COLO668 (cell line): ENCODE data around the gene XDH.

Source experiments
- DNase-seq: peaks from one replicate; lab custom pipeline; 2025; ENCODE audit not compliant: unreplicated experiment; lab: John Stamatoyannopoulos, UW

The XDH gene

DNA sequence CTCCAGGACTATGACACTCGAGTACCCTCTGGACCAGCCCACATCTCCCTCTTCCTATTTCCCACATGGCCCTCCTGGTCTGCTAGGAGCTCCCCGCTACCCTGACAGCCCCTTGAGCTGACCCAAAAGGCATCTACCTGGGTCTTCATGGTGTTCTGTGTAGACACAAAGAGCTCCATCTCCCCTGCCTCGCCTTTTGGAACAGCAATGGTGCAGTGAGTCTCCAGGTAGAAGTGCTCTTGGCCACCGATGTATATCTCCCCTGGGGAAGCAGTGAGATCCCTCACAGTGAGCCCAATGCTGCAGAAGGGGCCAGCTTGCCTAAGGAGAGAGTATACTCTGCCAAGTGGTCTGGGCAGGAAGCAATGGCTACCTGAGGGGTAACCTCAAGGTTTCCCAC lies 47.8 kb downstream of the XDH start:
- DNase-seq: no peak

GRCh38 chr2:31365834-31366505 lies 48.6 kb downstream of the XDH start:
- no peak for DNase-seq

GRCh38 chr2:31365348-31365747 lies 49.2 kb downstream of the XDH start:
- no peak for DNase-seq

DNA sequence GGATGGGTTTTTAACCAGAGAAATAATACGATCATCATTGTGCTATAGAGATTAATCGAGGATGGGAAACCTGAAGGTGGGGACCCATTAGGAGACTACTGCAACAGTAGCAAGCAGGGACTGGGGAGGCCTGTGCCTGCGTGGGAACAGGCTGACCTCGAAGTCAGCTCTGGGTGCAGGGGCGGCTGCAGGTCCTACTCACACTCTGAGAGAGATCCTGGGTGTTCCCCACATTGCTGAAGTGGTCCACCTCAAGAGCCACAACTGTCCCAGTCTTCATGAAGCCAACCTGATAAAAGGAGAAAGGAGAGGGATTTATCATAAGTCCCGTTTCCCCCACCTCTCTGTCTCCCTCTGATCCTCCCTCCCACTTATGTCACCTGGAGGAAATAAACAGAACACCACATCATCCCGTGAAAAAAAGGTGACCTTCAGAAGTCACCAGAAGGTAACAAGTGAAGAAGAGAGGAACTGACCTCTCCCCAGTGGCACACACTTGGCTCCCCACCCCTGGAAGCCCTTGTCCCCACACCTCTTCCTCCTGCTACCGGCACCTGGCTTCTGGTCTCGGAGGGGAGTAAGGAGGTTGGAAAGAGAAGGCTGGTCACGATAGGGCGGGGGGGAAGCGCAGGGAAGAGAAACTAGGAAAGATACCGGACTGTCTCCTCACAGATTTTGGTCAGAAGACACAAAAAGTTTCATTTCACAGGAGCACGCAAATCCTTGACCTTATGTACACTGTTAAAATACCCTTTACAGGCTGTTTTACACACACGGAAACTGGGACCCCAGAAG lies 50.4 kb downstream of the XDH start:
- DNase-seq: no peak

DNA sequence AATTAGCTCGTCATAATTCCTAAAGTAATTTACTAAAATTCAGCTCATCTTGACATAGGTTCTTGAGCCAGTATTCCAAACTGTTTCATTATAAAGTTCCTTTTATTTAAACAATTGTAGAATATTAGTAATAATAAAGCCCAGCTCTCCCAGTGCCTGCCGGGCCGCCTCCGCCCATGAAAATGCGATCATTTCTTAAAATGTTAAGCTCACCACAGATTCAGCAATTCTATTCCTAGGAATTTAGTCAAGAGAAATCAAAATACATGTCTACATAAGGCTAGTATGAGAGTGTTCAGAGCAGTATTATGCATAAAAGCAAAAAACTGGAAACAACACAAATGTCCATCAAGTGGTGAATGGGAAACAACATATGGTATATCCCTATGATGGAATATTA lies 52.0 kb downstream of the XDH start:
- DNase-seq: no peak

GRCh38 chr2:31359229-31359628 lies 55.3 kb downstream of the XDH start:
- DNase-seq: no peak

- DNase-seq: no peak
Observed at GRCh38 chr2:31354837-31355236, 59.7 kb downstream of the XDH start.

- DNase-seq: no peak
Observed at GRCh38 chr2:31353179-31353578, 61.4 kb downstream of the XDH start.

GRCh38 chr2:31349684-31350083 lies 64.9 kb downstream of the XDH start:
- no peak for DNase-seq

GRCh38 chr2:31349160-31349559 lies 65.4 kb downstream of the XDH start:
- DNase-seq: no peak

GRCh38 chr2:31348618-31349017 lies 65.9 kb downstream of the XDH start:
- DNase-seq: no peak

GRCh38 chr2:31347750-31348149 lies 66.8 kb downstream of the XDH start:
- DNase-seq: no peak

- no peak for DNase-seq
Observed at GRCh38 chr2:31347319-31347718, 67.2 kb downstream of the XDH start.

GRCh38 chr2:31344447-31344846 lies 70.1 kb downstream of the XDH start:
- DNase-seq: no peak

- DNase-seq: no peak
Observed at GRCh38 chr2:31341351-31341750, 73.2 kb downstream of the XDH start.

DNA sequence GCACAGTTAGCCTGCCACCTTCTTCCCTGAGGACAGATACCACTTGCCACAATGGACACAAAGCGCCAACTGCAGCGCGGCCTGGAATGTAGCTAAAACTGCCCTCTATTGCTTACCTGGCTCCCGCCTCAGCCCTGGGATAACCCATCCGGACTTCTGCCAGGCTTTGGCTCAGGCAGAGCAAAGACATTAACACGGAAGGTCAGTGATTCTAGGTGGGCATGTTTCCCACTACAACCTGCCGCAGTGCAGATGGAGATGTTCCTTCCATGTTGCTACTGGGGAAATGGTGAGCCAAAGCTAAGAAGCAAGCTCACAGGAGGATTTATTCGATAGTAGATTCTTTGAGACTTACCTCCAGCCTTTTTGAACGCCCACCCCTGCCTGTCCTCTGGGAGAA lies 74.8 kb downstream of the XDH start:
- no peak for DNase-seq

DNA sequence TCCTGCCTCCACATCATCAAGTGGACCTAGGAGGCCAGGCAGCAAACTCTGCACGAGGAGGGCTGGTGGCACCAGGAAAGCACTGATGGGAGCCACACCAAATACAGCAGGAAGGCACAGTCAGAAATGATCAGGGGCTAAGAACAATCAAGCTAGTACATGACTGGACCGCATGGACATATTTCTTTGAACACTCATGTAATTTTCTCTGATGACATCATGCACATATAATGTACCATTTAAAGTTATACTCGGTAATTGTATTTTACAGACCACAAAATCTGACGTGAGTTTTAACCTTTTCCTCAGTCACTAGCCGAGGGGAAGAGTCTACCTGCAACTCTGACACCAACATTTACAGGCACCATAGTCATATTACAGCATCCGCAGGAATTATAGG lies 76.7 kb downstream of the XDH start:
- no peak for DNase-seq

- no peak for DNase-seq
Observed at GRCh38 chr2:31337197-31337596, 77.3 kb downstream of the XDH start.

DNA sequence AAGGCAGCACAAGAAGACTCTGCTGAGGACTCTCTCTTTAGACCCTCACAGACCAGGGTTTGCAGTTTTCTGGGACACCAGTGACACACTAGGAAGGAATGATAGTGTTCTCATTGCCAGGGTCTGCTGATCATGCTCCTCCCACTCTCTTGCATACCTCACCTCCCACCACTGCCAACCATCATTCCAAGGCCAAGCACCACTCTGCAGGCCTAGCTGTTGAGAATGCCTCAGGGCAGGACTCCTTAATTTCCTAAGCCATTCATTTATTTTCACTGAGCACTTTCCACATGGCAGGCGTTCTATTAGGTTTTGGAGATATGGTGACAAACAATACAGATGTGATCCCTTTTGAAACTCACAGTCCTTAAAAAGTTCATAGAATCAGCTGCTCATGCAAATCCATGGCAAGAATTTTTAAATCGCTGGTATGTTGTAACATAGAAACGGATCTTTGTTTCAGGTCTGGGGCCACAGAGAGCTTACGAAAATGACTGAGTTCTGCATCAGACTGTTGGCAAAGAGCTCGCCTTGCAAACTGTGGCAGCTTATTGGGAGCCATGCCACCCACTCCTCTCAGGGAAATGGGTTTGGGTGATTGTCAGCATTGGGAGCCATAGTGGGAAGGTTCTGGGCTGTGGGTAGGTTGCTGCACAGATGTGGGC lies 78.5 kb downstream of the XDH start:
- no peak for DNase-seq

- no peak for DNase-seq
Observed at GRCh38 chr2:31334311-31335026, 80.1 kb downstream of the XDH start.

- peak; percentile 76 for DNase-seq
Observed at GRCh38 chr2:31333527-31334183, 80.9 kb downstream of the XDH start.
